IMR-90 (cell line): Measurements from ENCODE around the gene MYPN.

Experiments used
- BHLHE40 ChIP-seq: fragments of 150-350 bp; IDR thresholded peaks from 2 replicates; pipeline ENCODE4 v1.6.1; 2016; ENCODE audit warnings: mild to moderate bottlenecking, low read depth, low read length
- CHD1 ChIP-seq: IDR thresholded peaks from 2 replicates; pipeline ENCODE4 v1.6.1; 2012; ENCODE audit warnings: low read depth, low read length, improper control_type of control experiment
- FOS ChIP-seq: fragments of 150-350 bp; IDR thresholded peaks from 2 replicates; pipeline ENCODE4 v1.6.1; 2016; ENCODE audit warnings: low read depth, low read length
- POLR2A ChIP-seq: IDR thresholded peaks from 2 replicates; pipeline ENCODE4 v1.6.1; 2012; ENCODE audit warnings: mild to moderate bottlenecking, low read depth, low read length
- RAD21 ChIP-seq: IDR thresholded peaks from 2 replicates; pipeline ENCODE4 v1.6.1; 2012; ENCODE audit warnings: low read length, improper control_type of control experiment
- RFX5 ChIP-seq: IDR thresholded peaks from 2 replicates; pipeline ENCODE4 v1.8.0; 2012; ENCODE audit warnings: low read depth, mild to moderate bottlenecking, low read length, moderate library complexity
- SMC3 ChIP-seq: fragments of 150-350 bp; IDR thresholded peaks from 2 replicates; pipeline ENCODE4 v1.6.1; 2016; ENCODE audit warnings: low read depth, mild to moderate bottlenecking, antibody characterized with exemption, low read length, moderate library complexity
- TF ChIP-seq, protein P1 (sequence below): conservative IDR thresholded peaks from 2 replicates; pipeline ENCODE4 v1.5.1; 2012; ENCODE audit warnings: mild to moderate bottlenecking, low read depth, low read length, improper control_type of control experiment
- TF ChIP-seq, protein P2 (sequence below): fragments of 150-350 bp; IDR thresholded peaks from 2 replicates; pipeline ENCODE4 v1.6.1; 2017; ENCODE audit warnings: mild to moderate bottlenecking, antibody characterized with exemption, low read length, low read depth

DNA sequence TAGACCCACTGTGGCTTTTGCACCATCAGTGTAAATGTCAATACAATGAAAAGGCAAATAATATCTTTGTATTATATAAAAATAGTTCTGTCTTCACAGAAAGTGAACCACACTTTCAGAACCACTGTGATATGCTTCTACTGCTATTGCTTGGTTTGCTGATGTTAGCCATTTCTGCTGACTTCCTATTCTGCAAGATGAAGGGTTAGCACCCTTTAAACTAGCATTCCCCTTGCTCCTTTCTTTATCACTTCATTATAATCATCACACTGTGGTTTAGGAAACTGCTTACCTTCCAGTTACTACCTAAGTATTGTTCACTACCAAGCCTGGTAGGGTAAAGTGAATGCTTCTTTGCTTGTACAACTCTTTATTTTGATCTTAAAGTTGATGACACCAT, 29.2 kb downstream of the MYPN start:
- TF ChIP-seq RFX5 (no peak), POLR2A (no peak), CHD1 (no peak), FOS (no peak), BHLHE40 (no peak), SMC3 (no peak), RAD21 (no peak)
- TF ChIP-seq, protein P1, sequence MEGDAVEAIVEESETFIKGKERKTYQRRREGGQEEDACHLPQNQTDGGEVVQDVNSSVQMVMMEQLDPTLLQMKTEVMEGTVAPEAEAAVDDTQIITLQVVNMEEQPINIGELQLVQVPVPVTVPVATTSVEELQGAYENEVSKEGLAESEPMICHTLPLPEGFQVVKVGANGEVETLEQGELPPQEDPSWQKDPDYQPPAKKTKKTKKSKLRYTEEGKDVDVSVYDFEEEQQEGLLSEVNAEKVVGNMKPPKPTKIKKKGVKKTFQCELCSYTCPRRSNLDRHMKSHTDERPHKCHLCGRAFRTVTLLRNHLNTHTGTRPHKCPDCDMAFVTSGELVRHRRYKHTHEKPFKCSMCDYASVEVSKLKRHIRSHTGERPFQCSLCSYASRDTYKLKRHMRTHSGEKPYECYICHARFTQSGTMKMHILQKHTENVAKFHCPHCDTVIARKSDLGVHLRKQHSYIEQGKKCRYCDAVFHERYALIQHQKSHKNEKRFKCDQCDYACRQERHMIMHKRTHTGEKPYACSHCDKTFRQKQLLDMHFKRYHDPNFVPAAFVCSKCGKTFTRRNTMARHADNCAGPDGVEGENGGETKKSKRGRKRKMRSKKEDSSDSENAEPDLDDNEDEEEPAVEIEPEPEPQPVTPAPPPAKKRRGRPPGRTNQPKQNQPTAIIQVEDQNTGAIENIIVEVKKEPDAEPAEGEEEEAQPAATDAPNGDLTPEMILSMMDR, result no peak
- TF ChIP-seq, protein P2, sequence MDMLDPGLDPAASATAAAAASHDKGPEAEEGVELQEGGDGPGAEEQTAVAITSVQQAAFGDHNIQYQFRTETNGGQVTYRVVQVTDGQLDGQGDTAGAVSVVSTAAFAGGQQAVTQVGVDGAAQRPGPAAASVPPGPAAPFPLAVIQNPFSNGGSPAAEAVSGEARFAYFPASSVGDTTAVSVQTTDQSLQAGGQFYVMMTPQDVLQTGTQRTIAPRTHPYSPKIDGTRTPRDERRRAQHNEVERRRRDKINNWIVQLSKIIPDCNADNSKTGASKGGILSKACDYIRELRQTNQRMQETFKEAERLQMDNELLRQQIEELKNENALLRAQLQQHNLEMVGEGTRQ, result no peak
